Measurements from ENCODE around the gene TRIM46. TPM values are rescaled to one million over a fixed set of nuclear protein-coding genes. Genes with fewer than 3 reads are reported as not detected.

TRIM46 gene
- total and polyA plus RNA-seq, 9 of the 15 experiments (the other 6 are each of a cell fraction or from before 2014, with no cell fraction given): 0.05 to 0.60 (median 0.16) TPM; not detected in 3

DNA sequence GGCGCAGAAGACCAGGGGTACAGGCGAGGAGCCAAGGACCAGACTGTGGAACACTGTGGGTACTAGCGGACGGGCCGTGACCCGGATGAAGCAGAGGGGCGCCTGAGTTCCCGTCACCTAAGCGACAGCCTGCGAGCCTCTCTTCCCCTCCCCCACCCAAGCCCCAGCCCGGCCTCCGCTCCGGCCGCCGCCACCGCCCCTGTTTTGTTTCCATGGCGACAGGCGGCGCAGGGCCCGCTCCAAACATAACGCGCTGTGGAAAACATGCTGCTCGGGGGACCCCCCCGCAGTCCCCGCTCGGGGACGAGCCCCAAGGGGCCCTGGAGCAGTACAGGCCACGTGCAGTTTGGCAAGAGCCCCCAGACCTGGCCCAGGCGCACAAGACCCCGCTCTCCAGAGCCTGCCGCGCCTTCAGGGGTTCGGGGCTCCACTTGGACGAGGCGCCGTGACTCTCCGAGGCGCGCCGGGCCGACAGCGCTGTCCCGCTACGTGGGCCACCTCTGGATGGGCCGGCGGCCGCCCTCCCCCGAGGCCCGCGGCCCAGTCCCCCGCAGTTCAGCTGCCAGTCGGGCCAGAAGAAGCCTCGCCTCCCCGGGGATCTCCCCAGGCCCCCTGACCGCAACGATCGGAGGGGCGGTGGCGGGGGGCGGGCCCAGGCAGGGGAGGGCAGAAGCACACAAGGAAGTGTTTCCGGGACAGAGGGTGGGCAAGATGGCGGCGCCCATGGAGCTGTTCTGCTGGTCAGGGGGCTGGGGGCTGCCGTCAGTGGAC is 35.1 kb downstream of the TRIM46 start, which contains the start of gene MTX1 (continued):
- TF ChIP-seq ZNF639 (CRISPR knock-in tag; conservative IDR thresholded peaks at IDR 0.05 in 1 of 2, IDR thresholded peaks at IDR 0.05 in 1 of 2) (peak in 1 of 2 experiments; percentile 73; a peak in 1 of 4 replicates), ILK (tag; IDR thresholded peaks at IDR 0.05; ENCODE audit: borderline replicate concordance, low read depth) (no peak), PHB (CRISPR knock-in tag; IDR thresholded peaks at IDR 0.05) (no peak), RHOXF2B (CRISPR knock-in tag; conservative IDR thresholded peaks at IDR 0.05) (0 out of 2 replicates have a peak, but pooled peaks have one; percentile 11), NCOR1 (IDR thresholded peaks at IDR 0.05) (peak; percentile 37), TBL1XR1 (IDR thresholded peaks at IDR 0.05; ENCODE audit: low read length in 2 of 2) (peak in 1 of 2 experiments; percentile 61; a peak in 1 of 4 replicates), SRF (CRISPR knock-in tag; IDR thresholded peaks at IDR 0.05) (no peak), ZNF324 (CRISPR knock-in tag; IDR thresholded peaks at IDR 0.05) (no peak), FOXK2 (conservative IDR thresholded peaks at IDR 0.05 in 1 of 2, IDR thresholded peaks at IDR 0.05 in 1 of 2; ENCODE audit: low read depth in 2 of 2) (peak; percentile 81 to 82), L3MBTL2 (IDR thresholded peaks at IDR 0.05) (peak; percentile 71), COPS2 (conservative IDR thresholded peaks at IDR 0.05) (no peak), NR2C1 (IDR thresholded peaks at IDR 0.05) (peak; percentile 98), NR2C1 (tag; IDR thresholded peaks at IDR 0.05) (peak; percentile 98), FOXJ2 (tag; IDR thresholded peaks at IDR 0.05) (peak; percentile 100), ZC3H4 (CRISPR knock-in tag; IDR thresholded peaks at IDR 0.05; ENCODE audit: borderline replicate concordance) (0 out of 2 replicates have a peak, but pooled peaks have one; percentile 54), RBM34 (IDR thresholded peaks at IDR 0.05; ENCODE audit: borderline replicate concordance, insufficient read depth, low read length) (peak; percentile 37; the same call in 1 of the 2 replicates), NFIC (IDR thresholded peaks at IDR 0.05) (0 out of 2 replicates have a peak, but pooled peaks have one; percentile 29), SUPT5H (IDR thresholded peaks at IDR 0.05) (peak; percentile 73), HBP1 (CRISPR knock-in tag; IDR thresholded peaks at IDR 0.05) (0 out of 2 replicates have a peak, but pooled peaks have one; percentile 36), SRSF1 (IDR thresholded peaks at IDR 0.05; ENCODE audit: low read depth, low read length) (no peak), SNIP1 (IDR thresholded peaks at IDR 0.05; ENCODE audit: low read depth) (no peak), NFRKB (IDR thresholded peaks at IDR 0.05; ENCODE audit: low read depth) (0 out of 2 replicates have a peak, but pooled peaks have one; percentile 75), ZNF395 (CRISPR knock-in tag; IDR thresholded peaks at IDR 0.05) (peak; percentile 76; the same call in 1 of the 2 replicates)
